HG02798 (cell line): ENCODE results near the gene VCAM1.
"Not testable (repeated sequence)": the region's sequence is repeated elsewhere in the genome, so short reads cannot be mapped to it uniquely, and the experiment has no call there.

Experiments
- ATAC-seq: cut with Tn5 transposase; IDR thresholded peaks from one replicate; pipeline ENCODE4 v1.9.1; 2021; ENCODE audit warnings: mild to moderate bottlenecking; ENCODE audit not compliant: unreplicated experiment, poor library complexity

Gene VCAM1

DNA sequence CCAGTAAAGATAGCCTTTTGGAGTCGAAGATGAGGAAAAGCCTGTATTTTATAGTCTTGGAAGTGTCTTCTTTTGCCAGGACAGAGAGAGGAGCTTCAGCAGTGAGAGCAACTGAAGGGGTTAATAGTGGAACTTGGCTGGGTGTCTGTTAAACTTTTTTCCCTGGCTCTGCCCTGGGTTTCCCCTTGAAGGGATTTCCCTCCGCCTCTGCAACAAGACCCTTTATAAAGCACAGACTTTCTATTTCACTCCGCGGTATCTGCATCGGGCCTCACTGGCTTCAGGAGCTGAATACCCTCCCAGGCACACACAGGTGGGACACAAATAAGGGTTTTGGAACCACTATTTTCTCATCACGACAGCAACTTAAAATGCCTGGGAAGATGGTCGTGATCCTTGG lies at the start of gene VCAM1:
Gene VCAM1, plus strand, starts transcription at position 253 of the 400 bp plus-strand sequence. Its CDS starts 119 bp downstream, at position 372.
- peak; percentile 82 for ATAC-seq

GRCh38 chr1:100670083-100670482 lies 49.5 kb upstream of the VCAM1 start:
- no peak for ATAC-seq

DNA sequence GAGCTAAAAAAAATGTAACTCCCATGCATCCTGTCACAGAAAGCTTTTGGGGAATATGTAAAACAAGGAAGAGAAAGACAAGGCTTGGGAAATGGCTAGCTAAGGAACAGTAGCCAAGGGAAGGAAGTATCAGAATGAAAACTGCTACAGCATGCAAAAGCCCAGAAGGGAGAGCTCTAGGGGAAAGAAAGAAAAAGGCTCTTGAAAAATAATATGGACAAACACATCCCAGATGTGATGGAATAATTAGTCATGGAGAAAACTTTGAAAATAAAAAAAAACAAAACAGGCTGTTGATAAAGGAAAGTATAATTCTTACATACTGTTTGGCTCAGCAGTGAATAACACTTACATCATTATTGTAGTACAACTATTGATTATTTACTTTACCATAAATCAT lies 47.9 kb upstream of the VCAM1 start:
- no peak for ATAC-seq

GRCh38 chr1:100683448-100684349 lies 35.8 kb upstream of the VCAM1 start:
- ATAC-seq = no peak

DNA sequence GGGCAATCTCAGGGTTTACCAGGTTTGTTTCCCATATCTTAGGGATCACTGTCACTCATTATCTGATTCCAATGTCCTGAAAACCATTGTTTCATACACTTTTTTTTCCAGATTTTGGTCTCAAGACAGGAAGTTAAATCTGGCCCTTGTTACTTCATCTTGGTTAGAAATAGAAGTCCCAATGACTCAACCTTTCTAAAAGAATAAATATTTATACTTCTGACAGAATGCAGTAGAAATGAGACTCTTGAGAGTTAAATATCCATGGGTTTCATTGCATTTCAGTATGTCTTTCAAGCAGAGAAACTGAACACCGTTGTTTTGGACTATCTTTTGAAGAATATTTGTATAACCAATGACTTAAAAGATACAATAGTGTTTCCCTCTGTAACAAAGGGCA lies 19.8 kb upstream of the VCAM1 start:
- no peak for ATAC-seq

DNA sequence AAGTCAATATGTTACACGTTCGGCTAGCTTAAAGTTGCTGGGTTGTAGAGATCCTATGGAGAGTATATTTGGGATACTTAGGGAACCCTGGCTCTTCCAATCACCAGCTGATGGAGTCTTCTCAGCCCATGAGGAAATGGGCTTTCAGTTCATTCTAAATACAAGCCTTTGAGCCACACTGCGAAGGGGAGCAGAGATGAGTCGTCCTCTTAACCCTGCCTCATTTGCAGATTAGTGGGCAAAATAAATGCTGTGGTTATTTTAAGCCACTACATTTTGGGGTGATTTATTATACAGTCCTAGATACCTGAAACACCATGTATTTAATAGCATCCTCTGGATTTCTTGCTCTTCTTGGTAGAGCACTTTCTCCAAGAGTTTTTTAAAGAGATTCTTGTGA lies 19.0 kb upstream of the VCAM1 start:
- ATAC-seq = no peak

- ATAC-seq = no peak
Measured at GRCh38 chr1:100703052-100703451, 16.5 kb upstream of the VCAM1 start.

GRCh38 chr1:100703716-100704115 lies 15.8 kb upstream of the VCAM1 start:
- ATAC-seq = no peak

DNA sequence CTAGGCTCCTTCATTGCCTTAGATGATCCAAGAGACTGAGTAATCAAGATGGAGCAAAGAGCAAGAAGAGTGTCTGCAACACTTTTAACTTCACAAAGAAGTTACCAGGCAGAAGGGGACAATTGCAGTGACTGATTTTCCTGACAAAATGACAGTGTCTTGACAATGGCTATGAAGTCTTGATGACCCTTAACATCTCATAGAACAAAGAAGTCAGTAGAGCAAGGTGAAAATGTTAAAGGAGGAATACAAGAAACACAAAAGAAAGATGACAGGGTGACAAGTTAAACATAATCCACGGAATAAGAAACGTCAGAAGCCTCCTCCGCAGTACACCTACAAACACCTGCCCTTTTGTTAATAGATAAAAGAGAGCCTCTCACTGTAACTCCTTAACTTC lies 15.1 kb upstream of the VCAM1 start:
- ATAC-seq = no peak

GRCh38 chr1:100706296-100706695 lies 13.2 kb upstream of the VCAM1 start:
- no peak for ATAC-seq

GRCh38 chr1:100706856-100707255 lies 12.7 kb upstream of the VCAM1 start:
- no peak for ATAC-seq

DNA sequence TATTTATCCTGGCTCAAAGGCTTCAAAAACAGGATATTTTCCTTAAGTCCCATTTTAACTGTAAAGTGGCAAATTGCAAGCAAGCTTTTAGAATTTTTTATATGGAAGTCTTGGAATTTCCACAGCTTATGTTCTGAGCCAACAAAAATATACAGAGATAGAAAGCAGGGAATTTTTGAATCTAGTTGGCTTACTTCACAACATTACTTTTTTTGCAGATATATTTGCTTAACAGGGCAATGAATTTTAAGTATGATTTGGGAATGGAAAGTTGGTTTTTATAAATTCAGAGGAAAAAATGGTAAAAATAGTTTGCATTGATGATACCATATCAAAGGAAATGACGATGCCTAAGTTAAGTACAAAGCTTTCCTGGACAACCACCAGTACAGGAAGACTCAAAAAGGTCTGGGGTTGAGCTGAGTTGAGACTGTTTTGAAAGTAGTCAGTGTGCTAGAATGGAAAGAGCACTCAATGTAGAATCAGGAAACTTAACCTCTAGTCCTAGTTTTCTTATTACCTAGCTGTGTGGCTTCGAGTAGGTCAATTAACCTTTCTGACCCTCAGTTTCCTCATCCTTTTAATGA lies 11.0 kb upstream of the VCAM1 start:
- no peak for ATAC-seq

DNA sequence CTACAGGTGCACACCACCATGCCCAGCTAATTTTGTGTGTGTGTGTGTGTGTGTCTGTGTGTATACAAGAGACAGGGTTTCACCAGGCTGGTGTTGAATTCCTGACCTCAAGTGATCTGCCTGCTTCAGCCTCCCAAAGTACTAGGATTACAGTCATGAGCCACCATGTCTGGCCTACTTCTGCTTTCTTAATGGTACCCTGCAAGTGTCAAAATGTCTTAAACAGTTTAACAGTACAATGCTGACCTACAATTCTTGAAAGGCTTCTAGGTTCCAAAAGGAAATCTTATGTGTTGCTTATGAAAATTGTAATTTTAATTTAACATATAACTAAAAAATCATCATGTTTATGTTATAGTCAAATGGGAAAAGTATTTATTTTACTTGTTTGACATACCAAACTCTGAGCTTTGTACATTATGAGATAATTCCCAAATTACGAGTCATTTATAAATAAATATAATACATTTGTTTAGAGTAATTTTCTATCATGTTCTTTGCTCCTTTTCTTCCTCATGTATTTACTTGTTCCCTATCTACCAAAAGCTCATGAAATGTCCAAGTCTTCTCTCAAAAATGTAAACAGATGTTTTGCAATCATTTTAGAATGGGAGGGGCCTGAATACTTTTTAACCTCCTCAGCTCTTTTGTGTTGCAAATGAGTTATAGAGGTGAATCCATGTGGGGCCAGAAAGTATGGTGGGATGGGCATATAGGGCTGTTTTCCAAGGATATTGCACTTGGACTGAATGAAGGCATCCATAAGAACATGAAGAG lies 8.4 kb upstream of the VCAM1 start:
- ATAC-seq = no peak

GRCh38 chr1:100713027-100713426 lies 6.5 kb upstream of the VCAM1 start:
- not testable (repeated sequence) for ATAC-seq

GRCh38 chr1:100713626-100714025 lies 5.9 kb upstream of the VCAM1 start:
- no peak for ATAC-seq

GRCh38 chr1:100714599-100714998 lies 4.9 kb upstream of the VCAM1 start:
- no peak for ATAC-seq

GRCh38 chr1:100717218-100717617 lies 2.3 kb upstream of the VCAM1 start:
- no peak for ATAC-seq

DNA sequence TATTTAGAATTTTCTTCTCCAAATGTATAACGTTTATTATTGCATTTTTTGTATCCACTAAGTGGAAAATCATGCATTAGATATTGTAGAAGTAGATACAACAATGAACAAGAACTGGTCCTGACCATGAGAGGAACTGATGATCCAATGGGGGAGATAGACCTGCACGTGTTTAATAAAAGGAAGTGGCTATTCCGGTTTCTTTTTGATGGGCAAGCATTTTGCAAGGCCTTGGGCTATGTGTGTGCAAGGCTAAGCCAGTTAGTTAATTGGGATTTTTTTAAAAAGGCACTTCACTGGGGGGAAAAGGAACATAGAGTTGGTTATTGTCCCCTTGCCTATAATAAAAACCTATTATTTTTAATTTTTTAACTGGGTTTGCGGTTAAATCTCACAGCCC lies 961 bp upstream of the VCAM1 start:
- ATAC-seq = no peak

GRCh38 chr1:100720101-100720500 lies 559 bp downstream of the VCAM1 start:
- peak; percentile 3 for ATAC-seq

- no peak for ATAC-seq
Measured at GRCh38 chr1:100720751-100721150, 1.2 kb downstream of the VCAM1 start.
